Esophagus muscularis mucosa (tissue), 4 donors: ENCODE data around the gene ETF1.
"Not testable (repeated sequence)": the region's sequence is repeated elsewhere in the genome, so short reads cannot be mapped to it uniquely, and the experiment has no call there.

ENCODE experiments used
- EP300 ChIP-seq: sonication (generic); formaldehyde crosslinking; IDR thresholded peaks from one replicate; pipeline ENCODE4 v1.6.1; 2017; ENCODE audit warnings: antibody characterized with exemption
- POLR2A ChIP-seq: fragments of 450-650 bp; IDR thresholded peaks from one replicate; pipeline ENCODE4 v1.6.1; 2017; ENCODE audit warnings: antibody characterized with exemption, moderate library complexity, mild to moderate bottlenecking, low read depth
- POLR2AphosphoS5 ChIP-seq, 2 donors: sonication (generic); formaldehyde crosslinking; IDR thresholded peaks; one replicate each; pipeline ENCODE4 v1.6.1; 2017; ENCODE audit warnings: antibody characterized with exemption in 2 of 2
- TF ChIP-seq, protein P1 (sequence below), 3 experiments: fragments of 200-600 bp in 2 of 3; fragments of 450-650 bp in 1 of 3; sonication (generic) in 2 of 3; IDR thresholded peaks; one replicate each; pipeline ENCODE4 v1.5.1; 2017 to 2019; ENCODE audit warnings: antibody characterized with exemption in 3 of 3, mild to moderate bottlenecking in 2 of 3, moderate library complexity in 1 of 3

GRCh38 chr5:138507485-138507884 lies 35.6 kb downstream of the ETF1 start:
- TF ChIP-seq, protein P1, sequence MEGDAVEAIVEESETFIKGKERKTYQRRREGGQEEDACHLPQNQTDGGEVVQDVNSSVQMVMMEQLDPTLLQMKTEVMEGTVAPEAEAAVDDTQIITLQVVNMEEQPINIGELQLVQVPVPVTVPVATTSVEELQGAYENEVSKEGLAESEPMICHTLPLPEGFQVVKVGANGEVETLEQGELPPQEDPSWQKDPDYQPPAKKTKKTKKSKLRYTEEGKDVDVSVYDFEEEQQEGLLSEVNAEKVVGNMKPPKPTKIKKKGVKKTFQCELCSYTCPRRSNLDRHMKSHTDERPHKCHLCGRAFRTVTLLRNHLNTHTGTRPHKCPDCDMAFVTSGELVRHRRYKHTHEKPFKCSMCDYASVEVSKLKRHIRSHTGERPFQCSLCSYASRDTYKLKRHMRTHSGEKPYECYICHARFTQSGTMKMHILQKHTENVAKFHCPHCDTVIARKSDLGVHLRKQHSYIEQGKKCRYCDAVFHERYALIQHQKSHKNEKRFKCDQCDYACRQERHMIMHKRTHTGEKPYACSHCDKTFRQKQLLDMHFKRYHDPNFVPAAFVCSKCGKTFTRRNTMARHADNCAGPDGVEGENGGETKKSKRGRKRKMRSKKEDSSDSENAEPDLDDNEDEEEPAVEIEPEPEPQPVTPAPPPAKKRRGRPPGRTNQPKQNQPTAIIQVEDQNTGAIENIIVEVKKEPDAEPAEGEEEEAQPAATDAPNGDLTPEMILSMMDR (IDR thresholded peaks at IDR 0.05) = not testable (repeated sequence)
- TF ChIP-seq POLR2A; EP300; POLR2AphosphoS5 (IDR thresholded peaks at IDR 0.05): not testable (repeated sequence)
